HepG2 (cell line): ENCODE data around the gene LRRC3C. TPM values are rescaled to one million over a fixed set of nuclear protein-coding genes. Genes with fewer than 3 reads are reported as not detected.

Source experiments
- ADNP ChIP-seq: sonication (generic); formaldehyde crosslinking; IDR thresholded peaks from 2 replicates; pipeline ENCODE4 v1.4.0; 2020; ENCODE audit warnings: missing genetic modification reagents
- BRD4 ChIP-seq: sonication (generic); formaldehyde crosslinking; IDR thresholded peaks from 2 replicates; pipeline ENCODE4 v1.4.0; 2020; ENCODE audit warnings: missing genetic modification reagents
- CC2D1A ChIP-seq: sonication (generic); formaldehyde crosslinking; IDR thresholded peaks from 2 replicates; pipeline ENCODE4 v1.8.1; 2023; ENCODE audit warnings: mild to moderate bottlenecking, missing genetic modification reagents
- GFI1 ChIP-seq: sonication (generic); formaldehyde crosslinking; IDR thresholded peaks from 2 replicates; pipeline ENCODE4 v1.5.0; 2020; ENCODE audit warnings: missing genetic modification reagents, mild to moderate bottlenecking, borderline replicate concordance
- HOXA9 ChIP-seq: sonication (generic); formaldehyde crosslinking; IDR thresholded peaks from 2 replicates; pipeline ENCODE4 v1.8.1; 2022; ENCODE audit warnings: missing genetic modification reagents, mild to moderate bottlenecking, moderate library complexity, borderline replicate concordance
- IRF9 ChIP-seq: sonication (generic); formaldehyde crosslinking; IDR thresholded peaks from 2 replicates; pipeline ENCODE4 v1.8.0; 2022; ENCODE audit warnings: missing genetic modification reagents, mild to moderate bottlenecking, borderline replicate concordance
- PITX1 ChIP-seq: sonication (generic); formaldehyde crosslinking; IDR thresholded peaks from 2 replicates; pipeline ENCODE4 v1.5.1; 2020; ENCODE audit warnings: mild to moderate bottlenecking, missing genetic modification reagents
- TSC22D2 ChIP-seq: sonication (generic); formaldehyde crosslinking; IDR thresholded peaks from 2 replicates; pipeline ENCODE4 v1.5.1; 2020; ENCODE audit warnings: missing genetic modification reagents, mild to moderate bottlenecking, borderline replicate concordance
- ZNF280D ChIP-seq: sonication (generic); formaldehyde crosslinking; IDR thresholded peaks from 2 replicates; pipeline ENCODE4 v1.5.1; 2020; ENCODE audit warnings: mild to moderate bottlenecking, missing genetic modification reagents
- ZNF3 ChIP-seq: IDR thresholded peaks from 2 replicates; pipeline ENCODE4 v1.7.0; 2017; ENCODE audit warnings: inconsistent platforms
- ZNF44 ChIP-seq: sonication (generic); formaldehyde crosslinking; IDR thresholded peaks from 2 replicates; pipeline ENCODE4 v1.5.1; 2020; ENCODE audit warnings: mild to moderate bottlenecking, missing genetic modification reagents
- ZNF460 ChIP-seq: sonication (generic); formaldehyde crosslinking; IDR thresholded peaks from 2 replicates; pipeline ENCODE4 v1.5.1; 2020; ENCODE audit warnings: missing genetic modification reagents, mild to moderate bottlenecking, borderline replicate concordance
- polyA plus RNA-seq, 8 experiments: library from polyadenylated mRNA; depleted of rRNA in 3 of 8; stranded (reverse) in 7 of 8; unstranded in 1 of 8; fragments of >200 nt; fragmentation: Illumina TruSeq in 4 of 8; extraction: Trizol in 4 of 8; gene quantifications; 2 replicates each; pipeline versions ENCODE4 v1.2.1 to v1.2.3, GENCODE V29; 2011 to 2016; ENCODE audit warnings: low read depth in 4 of 8, missing spikeins in 1 of 8, mixed read lengths in 1 of 8; ENCODE audit not compliant: insufficient read depth in 1 of 8
- total RNA-seq, 5 experiments: library from RNA; depleted of rRNA; stranded (reverse); fragments of >200 nt; fragmentation: Illumina TruSeq; extraction: Trizol; gene quantifications; 2 replicates each; pipeline ENCODE4 v1.2.3, GENCODE V29; 2016; ENCODE audit warnings: low read depth in 1 of 5
- TF ChIP-seq, protein P1 (sequence below): sonication (generic); formaldehyde crosslinking; conservative IDR thresholded peaks from 2 replicates; pipeline ENCODE4 v1.4.0; 2020; ENCODE audit warnings: mild to moderate bottlenecking, missing genetic modification reagents, moderate library complexity
- TF ChIP-seq, protein P2 (sequence below), 2 experiments: sonication (generic) in 1 of 2; formaldehyde crosslinking in 1 of 2; IDR thresholded peaks; 2 replicates each; pipeline versions ENCODE4 v1.6.1 to v1.9.0; 2014 to 2022; ENCODE audit warnings: antibody characterized with exemption in 1 of 2, borderline replicate concordance in 1 of 2, inconsistent platforms in 1 of 2, low read depth in 1 of 2, missing genetic modification reagents in 1 of 2

Gene LRRC3C
- total and polyA plus RNA-seq, 2 of the 13 experiments (the other 11 are each of a cell fraction or from before 2014, with no cell fraction given), result 0.17 TPM; not detected in 1

DNA sequence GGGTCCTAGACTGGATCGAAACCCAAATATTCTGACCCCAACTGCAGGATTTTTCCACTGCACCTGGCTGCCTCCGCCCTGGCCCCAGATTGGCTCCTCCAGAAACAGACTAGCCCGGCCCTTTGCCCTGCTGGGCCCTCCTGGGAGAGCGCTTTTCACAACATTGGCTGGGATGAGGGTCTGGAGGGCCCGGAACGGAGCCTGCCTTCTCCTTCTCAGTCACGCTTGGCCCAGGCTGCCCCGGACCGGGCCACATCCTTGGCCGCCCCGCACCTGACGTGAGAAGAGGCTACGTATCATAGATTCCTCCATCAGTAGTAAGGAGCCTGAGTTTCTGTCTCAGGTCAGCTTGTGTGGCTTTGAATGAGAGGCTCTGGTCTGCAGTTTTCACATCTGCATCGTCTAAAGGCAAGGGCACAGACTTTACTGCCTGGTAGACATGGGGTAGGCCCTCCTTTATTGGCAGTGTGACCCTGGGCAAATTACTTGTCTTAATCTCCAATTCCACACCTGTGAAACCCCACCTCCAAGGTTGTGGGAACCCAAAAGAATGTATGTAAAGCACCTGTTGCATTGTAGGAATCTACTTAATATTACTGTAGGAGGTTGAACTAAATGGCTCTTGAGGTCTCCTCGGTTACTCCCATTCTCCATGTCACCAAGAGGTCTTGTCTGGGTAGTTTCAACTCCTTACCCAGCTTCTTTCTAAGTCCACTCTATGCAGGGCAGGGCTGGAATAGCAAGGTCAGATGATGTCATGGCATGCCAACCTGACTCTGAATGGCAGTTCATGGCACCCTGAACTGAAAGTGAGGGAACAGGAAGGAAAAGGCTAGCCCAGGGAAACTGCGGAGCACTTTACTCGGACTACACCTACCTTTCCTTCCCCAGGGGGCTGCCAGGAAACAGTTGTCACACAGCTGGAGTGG lies 661 bp downstream of the LRRC3C start (continued):
- TF ChIP-seq, protein P1, sequence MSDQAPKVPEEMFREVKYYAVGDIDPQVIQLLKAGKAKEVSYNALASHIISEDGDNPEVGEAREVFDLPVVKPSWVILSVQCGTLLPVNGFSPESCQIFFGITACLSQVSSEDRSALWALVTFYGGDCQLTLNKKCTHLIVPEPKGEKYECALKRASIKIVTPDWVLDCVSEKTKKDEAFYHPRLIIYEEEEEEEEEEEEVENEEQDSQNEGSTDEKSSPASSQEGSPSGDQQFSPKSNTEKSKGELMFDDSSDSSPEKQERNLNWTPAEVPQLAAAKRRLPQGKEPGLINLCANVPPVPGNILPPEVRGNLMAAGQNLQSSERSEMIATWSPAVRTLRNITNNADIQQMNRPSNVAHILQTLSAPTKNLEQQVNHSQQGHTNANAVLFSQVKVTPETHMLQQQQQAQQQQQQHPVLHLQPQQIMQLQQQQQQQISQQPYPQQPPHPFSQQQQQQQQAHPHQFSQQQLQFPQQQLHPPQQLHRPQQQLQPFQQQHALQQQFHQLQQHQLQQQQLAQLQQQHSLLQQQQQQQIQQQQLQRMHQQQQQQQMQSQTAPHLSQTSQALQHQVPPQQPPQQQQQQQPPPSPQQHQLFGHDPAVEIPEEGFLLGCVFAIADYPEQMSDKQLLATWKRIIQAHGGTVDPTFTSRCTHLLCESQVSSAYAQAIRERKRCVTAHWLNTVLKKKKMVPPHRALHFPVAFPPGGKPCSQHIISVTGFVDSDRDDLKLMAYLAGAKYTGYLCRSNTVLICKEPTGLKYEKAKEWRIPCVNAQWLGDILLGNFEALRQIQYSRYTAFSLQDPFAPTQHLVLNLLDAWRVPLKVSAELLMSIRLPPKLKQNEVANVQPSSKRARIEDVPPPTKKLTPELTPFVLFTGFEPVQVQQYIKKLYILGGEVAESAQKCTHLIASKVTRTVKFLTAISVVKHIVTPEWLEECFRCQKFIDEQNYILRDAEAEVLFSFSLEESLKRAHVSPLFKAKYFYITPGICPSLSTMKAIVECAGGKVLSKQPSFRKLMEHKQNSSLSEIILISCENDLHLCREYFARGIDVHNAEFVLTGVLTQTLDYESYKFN (CRISPR knock-in tag), result no peak; the same call in 1 of the 2 replicates
- TF ChIP-seq ZNF280D (CRISPR knock-in tag) (no peak), ADNP (no peak), CC2D1A (CRISPR knock-in tag) (no peak), BRD4 (no peak), ZNF460 (CRISPR knock-in tag) (no peak), TSC22D2 (no peak), GFI1 (CRISPR knock-in tag) (no peak), ZNF3 (CRISPR knock-in tag) (no peak), IRF9 (CRISPR knock-in tag) (no peak), ZNF44 (CRISPR knock-in tag) (peak; percentile 12), PITX1 (peak; percentile 11), HOXA9 (no peak)
- TF ChIP-seq, protein P2, sequence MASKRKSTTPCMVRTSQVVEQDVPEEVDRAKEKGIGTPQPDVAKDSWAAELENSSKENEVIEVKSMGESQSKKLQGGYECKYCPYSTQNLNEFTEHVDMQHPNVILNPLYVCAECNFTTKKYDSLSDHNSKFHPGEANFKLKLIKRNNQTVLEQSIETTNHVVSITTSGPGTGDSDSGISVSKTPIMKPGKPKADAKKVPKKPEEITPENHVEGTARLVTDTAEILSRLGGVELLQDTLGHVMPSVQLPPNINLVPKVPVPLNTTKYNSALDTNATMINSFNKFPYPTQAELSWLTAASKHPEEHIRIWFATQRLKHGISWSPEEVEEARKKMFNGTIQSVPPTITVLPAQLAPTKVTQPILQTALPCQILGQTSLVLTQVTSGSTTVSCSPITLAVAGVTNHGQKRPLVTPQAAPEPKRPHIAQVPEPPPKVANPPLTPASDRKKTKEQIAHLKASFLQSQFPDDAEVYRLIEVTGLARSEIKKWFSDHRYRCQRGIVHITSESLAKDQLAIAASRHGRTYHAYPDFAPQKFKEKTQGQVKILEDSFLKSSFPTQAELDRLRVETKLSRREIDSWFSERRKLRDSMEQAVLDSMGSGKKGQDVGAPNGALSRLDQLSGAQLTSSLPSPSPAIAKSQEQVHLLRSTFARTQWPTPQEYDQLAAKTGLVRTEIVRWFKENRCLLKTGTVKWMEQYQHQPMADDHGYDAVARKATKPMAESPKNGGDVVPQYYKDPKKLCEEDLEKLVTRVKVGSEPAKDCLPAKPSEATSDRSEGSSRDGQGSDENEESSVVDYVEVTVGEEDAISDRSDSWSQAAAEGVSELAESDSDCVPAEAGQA (IDR thresholded peaks at IDR 0.05; ENCODE audit: low read depth), result no peak
- TF ChIP-seq, protein P2 (CRISPR knock-in tag; IDR thresholded peaks at IDR 0.05; ENCODE audit: borderline replicate concordance), result no peak
